Osteoblast (primary cell): ENCODE results near the gene UBL7. TPM values are rescaled to one million over a fixed set of nuclear protein-coding genes. Genes with fewer than 3 reads are reported as not detected.
A peak's percentile ranks its signal among the peaks of the same experiment; 100 is the strongest.

ENCODE experiments used
- DNase-seq: peaks from one replicate; pipeline ENCODE4 v3.0.0; 2011; ENCODE audit warnings: low spot score, mixed read lengths; ENCODE audit not compliant: insufficient read length; ENCODE audit errors: missing footprints
- H2AFZ ChIP-seq: 2 replicates; pipeline ENCODE4 v1.6.0; 2011; ENCODE audit warnings: mild to moderate bottlenecking, low read length
- H3K27ac ChIP-seq: 2 replicates; pipeline ENCODE4 v1.5.1; 2011; ENCODE audit warnings: mild to moderate bottlenecking, low read depth, low read length, moderate library complexity
- H3K27me3 ChIP-seq: 2 replicates; pipeline ENCODE4 v1.6.0; 2012; ENCODE audit warnings: mild to moderate bottlenecking, control low read depth, inconsistent platforms, low read length, moderate library complexity; ENCODE audit not compliant: insufficient read depth
- H3K36me3 ChIP-seq: 2 replicates; pipeline ENCODE4 v1.5.1; 2011; ENCODE audit warnings: mild to moderate bottlenecking, low read length, control low read depth, moderate library complexity; ENCODE audit not compliant: insufficient read depth
- H3K4me1 ChIP-seq: 2 replicates; pipeline ENCODE4 v1.5.1; 2011; ENCODE audit warnings: mild to moderate bottlenecking, low read length, control low read depth, moderate library complexity; ENCODE audit not compliant: insufficient read depth
- H3K4me2 ChIP-seq: 2 replicates; pipeline ENCODE4 v1.6.0; 2011; ENCODE audit warnings: mild to moderate bottlenecking, low read length; ENCODE audit not compliant: insufficient read depth
- H3K4me3 ChIP-seq: fragments of 200-600 bp; sonication (generic); 3 replicates; pipeline ENCODE4 v1.5.1; 2012; ENCODE audit warnings: mild to moderate bottlenecking, low read length, inconsistent platforms; ENCODE audit not compliant: insufficient read depth
- H3K79me2 ChIP-seq: 2 replicates; pipeline ENCODE4 v1.6.0; 2012; ENCODE audit warnings: mild to moderate bottlenecking, low read length, control low read depth, inconsistent platforms; ENCODE audit not compliant: insufficient read depth
- H3K9me3 ChIP-seq: 2 replicates; pipeline ENCODE4 v1.5.1; 2011; ENCODE audit warnings: low read depth, low read length, control low read depth
- H4K20me1 ChIP-seq: 2 replicates; pipeline ENCODE4 v1.6.0; 2012; ENCODE audit warnings: mild to moderate bottlenecking, low read length, control low read depth; ENCODE audit not compliant: insufficient read depth
- CTCF ChIP-seq: IDR thresholded peaks from 2 replicates; pipeline ENCODE4 v1.5.1; 2011; ENCODE audit warnings: mild to moderate bottlenecking, low read depth, low read length, moderate library complexity; ENCODE audit errors: extremely low read depth
- total RNA-seq: library from RNA; depleted of rRNA; stranded (reverse); fragments of >200 nt; gene quantifications from 2 replicates; pipeline ENCODE4 v1.2.3, GENCODE V29; 2012

Gene UBL7
- total RNA-seq, 1 donor, result 39.8 TPM

- Histone ChIP-seq H4K20me1 (no peaks in the 10 kb centered on the region), H3K4me3 (no peak overlapping the region), H3K79me2 (no peaks in the 10 kb centered on the region), H3K9me3 (no peaks in the 10 kb centered on the region), H3K27me3 (no peaks in the 10 kb centered on the region), H3K4me2 (no peak overlapping the region), H3K27ac (no peak overlapping the region), H3K36me3 (no peaks in the 10 kb centered on the region), H3K4me1 (peaks cover 4% of the 10 kb centered on the region), H2AFZ (no peak overlapping the region)
- DNase-seq, result peak; percentile 41
- no peak for TF ChIP-seq CTCF
Measured at GRCh38 chr15:74497584-74497983, 36.6 kb upstream of the UBL7 start.

GRCh38 chr15:74496648-74497047 lies 35.7 kb upstream of the UBL7 start:
- Histone ChIP-seq H3K79me2 (no peaks in the 10 kb centered on the region), H4K20me1 (no peaks in the 10 kb centered on the region), H3K27ac (no peak overlapping the region), H2AFZ (no peak overlapping the region), H3K4me2 (no peak overlapping the region), H3K4me3 (no peak overlapping the region), H3K27me3 (no peaks in the 10 kb centered on the region), H3K36me3 (no peaks in the 10 kb centered on the region), H3K9me3 (no peaks in the 10 kb centered on the region), H3K4me1 (peaks cover 4% of the 10 kb centered on the region)
- DNase-seq, result no peak
- no peak for TF ChIP-seq CTCF

- H3K27ac ChIP-seq, result no peak overlapping the region
- DNase-seq, result peak; percentile 9
- no peak overlapping the region for H2AFZ ChIP-seq
- no peak for TF ChIP-seq CTCF
- H3K9me3 ChIP-seq, result no peaks in the 10 kb centered on the region
- H3K4me3 ChIP-seq, result no peak overlapping the region
- no peaks in the 10 kb centered on the region for H3K27me3 ChIP-seq
- H3K79me2 ChIP-seq, result no peaks in the 10 kb centered on the region
- H3K4me1 ChIP-seq, result no peaks in the 10 kb centered on the region
- H4K20me1 ChIP-seq, result no peaks in the 10 kb centered on the region
- H3K36me3 ChIP-seq, result no peaks in the 10 kb centered on the region
- H3K4me2 ChIP-seq, result no peak overlapping the region
Measured at GRCh38 chr15:74490339-74490689, 29.4 kb upstream of the UBL7 start.

GRCh38 chr15:74489518-74490338 lies 28.8 kb upstream of the UBL7 start:
- no peaks in the 10 kb centered on the region for H3K9me3 ChIP-seq
- DNase-seq, result peak; percentile 92

More at GRCh38 chr15:74489518-74490338, 28.8 kb upstream of the UBL7 start:
- H3K36me3 ChIP-seq, result no peaks in the 10 kb centered on the region
- H3K27ac ChIP-seq, result no peak overlapping the region
- H3K4me1 ChIP-seq, result no peaks in the 10 kb centered on the region
- H4K20me1 ChIP-seq, result no peaks in the 10 kb centered on the region
- no peak overlapping the region for H3K4me3 ChIP-seq
- peak; percentile 57 for TF ChIP-seq CTCF
- H3K27me3 ChIP-seq, result no peaks in the 10 kb centered on the region
- no peak overlapping the region for H3K4me2 ChIP-seq
- no peaks in the 10 kb centered on the region for H3K79me2 ChIP-seq
- no peak overlapping the region for H2AFZ ChIP-seq
